Fibroblast of mammary gland (primary cell): ENCODE measurements around the gene EXOC6B.

Experiments
- DNase-seq: peaks from one replicate; pipeline ENCODE4 v3.0.0-alpha.2; 2010; ENCODE audit warnings: low read depth
- H3K4me3 ChIP-seq: 2 replicates; pipeline ENCODE4 v1.5.1; 2011; ENCODE audit warnings: low read depth, mild to moderate bottlenecking, low read length, moderate library complexity; ENCODE audit not compliant: control insufficient read depth
- CTCF ChIP-seq: conservative IDR thresholded peaks from 2 replicates; pipeline ENCODE4 v1.5.1; 2011; ENCODE audit warnings: low read depth, low read length, inconsistent platforms; ENCODE audit not compliant: control insufficient read depth, insufficient read depth

EXOC6B gene

DNA sequence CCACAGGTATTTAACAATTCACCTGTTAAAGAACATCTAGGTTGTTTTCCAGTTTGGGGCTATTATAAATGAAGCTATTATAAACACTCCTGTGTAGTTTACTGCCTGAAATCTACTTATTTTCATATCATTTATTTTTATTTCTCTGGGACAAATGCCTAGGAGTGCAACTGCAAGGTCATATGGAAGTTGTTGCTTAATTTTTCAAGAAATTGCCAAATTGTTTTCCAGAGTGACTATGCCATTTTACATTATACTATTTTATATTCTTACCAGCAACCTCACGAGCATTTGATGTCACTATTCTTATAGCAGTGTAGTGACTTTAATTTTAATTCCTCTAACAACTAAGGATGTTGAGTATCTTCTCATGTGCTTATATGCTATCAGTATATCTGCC, 298.4 kb downstream of the EXOC6B start:
- no peak for DNase-seq
- H3K4me3 ChIP-seq, result no peak overlapping the region
- TF ChIP-seq CTCF, result no peak

- no peak overlapping the region for H3K4me3 ChIP-seq
- DNase-seq, result no peak
- TF ChIP-seq CTCF, result no peak
Measured at GRCh38 chr2:72526623-72527022, 299.2 kb downstream of the EXOC6B start.

- DNase-seq, result no peak
- TF ChIP-seq CTCF, result no peak
- H3K4me3 ChIP-seq, result no peak overlapping the region
Measured at GRCh38 chr2:72524071-72524470, 301.8 kb downstream of the EXOC6B start.

DNA sequence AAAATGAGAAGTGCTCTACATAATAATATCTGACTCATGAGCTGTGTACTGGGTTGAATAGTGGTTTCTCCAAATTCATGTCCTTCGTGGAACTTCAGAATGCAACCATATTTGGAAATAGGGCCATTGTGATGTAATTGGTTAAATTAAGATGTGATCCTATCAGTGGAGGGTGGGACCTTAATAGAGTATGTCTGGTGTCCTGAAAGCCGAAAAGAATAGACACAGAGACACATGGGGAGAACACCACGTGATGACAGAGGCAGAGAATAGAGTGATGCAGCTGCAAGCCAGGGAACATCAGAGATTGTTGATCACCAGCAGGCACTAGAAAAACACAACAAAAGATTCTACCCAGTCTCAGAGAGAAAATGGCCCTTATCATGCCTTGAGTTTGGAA, 310.1 kb downstream of the EXOC6B start:
- no peak overlapping the region for H3K4me3 ChIP-seq
- no peak for TF ChIP-seq CTCF
- DNase-seq, result peak; percentile 11

GRCh38 chr2:72513011-72513410, 312.8 kb downstream of the EXOC6B start:
- no peak for TF ChIP-seq CTCF
- DNase-seq, result no peak
- H3K4me3 ChIP-seq, result no peak overlapping the region

- no peak for TF ChIP-seq CTCF
- no peak overlapping the region for H3K4me3 ChIP-seq
- no peak for DNase-seq
Measured at GRCh38 chr2:72512376-72512775, 313.5 kb downstream of the EXOC6B start.

DNA sequence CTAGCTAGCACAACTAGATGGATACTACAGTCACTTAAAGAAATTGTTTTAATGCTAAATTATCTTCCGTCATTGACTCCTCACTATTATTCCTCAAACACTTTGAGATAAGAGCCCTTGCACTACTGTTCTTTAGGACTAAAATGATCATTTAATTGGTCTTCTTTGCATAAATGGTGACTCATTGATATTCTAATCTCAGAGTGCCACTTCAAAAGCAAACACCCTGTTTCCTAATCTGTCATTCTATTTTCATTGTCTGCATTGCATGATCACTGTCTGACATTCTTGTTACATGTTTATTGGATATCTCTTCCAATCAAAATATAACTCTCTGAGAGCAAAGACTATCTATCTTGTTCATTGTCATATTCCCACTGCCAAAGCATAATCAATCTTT, 313.9 kb downstream of the EXOC6B start:
- no peak for DNase-seq
- no peak for TF ChIP-seq CTCF
- H3K4me3 ChIP-seq, result no peak overlapping the region
